HG03439 (cell line): ENCODE data around the gene MAP3K7CL.
"Not testable (repeated sequence)": the region's sequence is repeated elsewhere in the genome, so short reads cannot be mapped to it uniquely, and the experiment has no call there.

ENCODE experiments used
- ATAC-seq: cut with Tn5 transposase; IDR thresholded peaks from one replicate; pipeline ENCODE4 v1.9.1; 2021; ENCODE audit warnings: mild to moderate bottlenecking, moderate library complexity; ENCODE audit not compliant: unreplicated experiment

MAP3K7CL gene

DNA sequence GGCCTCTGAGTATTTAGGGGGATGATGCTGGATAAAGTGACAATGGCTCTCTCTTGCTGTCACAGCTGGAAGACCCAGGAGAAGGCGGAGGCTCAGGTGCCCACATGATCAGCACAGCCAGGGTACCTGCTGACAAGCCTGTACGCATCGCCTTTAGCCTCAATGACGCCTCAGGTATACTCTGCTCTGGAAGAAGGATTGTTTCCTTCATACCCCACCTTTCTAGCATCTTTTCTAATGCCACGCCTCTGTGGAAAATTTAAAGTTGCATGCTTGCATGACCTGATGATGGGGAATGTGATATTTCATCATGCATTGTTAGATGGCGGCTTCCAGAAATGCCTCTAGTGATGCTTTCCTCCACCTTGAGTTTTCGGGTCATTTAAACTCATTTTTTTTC is 2.8 kb downstream of the MAP3K7CL start:
- ATAC-seq, result no peak

DNA sequence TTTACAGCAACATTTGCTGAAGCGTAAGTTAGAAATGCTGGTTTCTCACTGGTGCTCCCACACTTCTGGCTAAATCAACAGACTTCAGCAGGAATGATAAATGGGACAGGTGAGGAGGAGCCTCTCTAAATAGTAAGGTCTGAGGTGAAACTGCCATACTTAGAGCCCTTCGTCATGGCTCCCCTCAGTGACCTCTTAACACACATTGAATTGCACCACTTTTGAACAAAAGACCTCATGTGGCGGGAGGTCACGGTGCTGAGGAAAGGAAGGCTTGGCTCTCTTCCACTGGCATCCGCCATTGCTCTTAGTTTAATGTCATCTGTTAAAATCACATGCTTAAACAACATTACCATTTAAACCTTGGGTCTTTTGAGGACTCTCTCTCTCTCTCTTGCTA is 3.4 kb downstream of the MAP3K7CL start:
- ATAC-seq, result no peak

DNA sequence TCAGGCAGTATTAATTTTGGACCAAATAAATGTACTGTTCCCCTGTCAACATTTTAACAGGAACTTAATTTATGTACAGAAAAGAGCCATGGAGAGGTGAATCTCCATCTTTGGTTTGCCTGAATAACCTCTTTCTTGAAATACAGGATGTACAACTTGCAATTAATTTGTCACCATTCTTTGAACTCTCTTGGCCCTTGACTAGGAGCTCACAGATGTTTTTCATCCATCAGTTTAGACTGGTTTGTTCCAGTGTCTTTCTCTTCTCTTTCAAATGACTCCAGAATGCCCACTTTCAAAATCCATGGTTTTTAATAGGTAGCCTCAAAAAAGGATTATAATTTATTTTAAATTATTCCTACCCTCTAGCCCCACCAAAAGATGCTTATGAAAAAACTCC is 5.0 kb downstream of the MAP3K7CL start:
- no peak for ATAC-seq

DNA sequence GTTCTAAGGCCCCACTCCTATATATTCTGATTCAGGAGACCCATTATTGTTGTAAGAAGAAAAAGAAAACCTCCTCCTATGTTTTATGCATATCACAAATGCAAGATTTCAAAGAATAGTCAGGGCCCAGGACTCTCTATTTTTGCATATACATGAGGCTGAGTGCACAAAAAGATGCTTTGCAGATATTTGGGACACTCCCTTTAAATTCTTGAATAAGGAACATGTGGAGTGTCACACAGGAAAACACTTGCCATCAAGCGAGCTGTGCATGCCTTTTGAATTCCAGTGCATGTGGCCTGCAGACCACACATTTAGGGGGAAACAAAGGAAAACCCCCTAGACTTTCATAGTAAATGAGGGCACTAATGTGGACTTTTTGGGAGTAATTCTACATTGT is 5.6 kb downstream of the MAP3K7CL start:
- ATAC-seq, result no peak

DNA sequence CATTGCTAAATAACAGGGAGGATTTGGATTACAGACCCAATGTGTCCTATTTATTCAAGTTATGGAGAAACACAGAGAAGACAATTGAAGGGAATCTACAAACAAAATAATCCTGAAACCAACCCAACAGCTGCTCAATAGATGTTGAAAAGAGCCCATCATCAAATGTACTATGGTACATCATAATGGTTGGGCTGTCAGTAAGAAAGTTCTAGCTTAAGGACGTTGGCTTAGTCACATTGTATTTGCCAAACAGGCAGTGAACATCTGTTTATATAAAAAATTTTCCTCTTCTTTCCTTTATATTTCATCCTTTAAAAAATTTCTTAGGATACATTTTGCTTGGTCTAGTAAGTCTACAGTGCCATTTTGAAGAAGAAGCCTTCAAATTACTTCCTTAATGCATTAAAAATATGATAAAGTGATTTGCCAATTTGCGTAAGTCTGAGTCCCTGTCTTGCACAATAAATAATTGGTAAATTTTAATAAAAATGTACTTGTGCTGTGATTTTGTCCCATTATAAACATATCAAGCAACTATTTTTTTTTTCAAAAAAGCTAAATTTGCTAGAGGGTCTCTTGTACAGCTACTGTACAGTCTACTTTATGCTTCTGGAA is 14.4 kb downstream of the MAP3K7CL start:
- no peak for ATAC-seq

DNA sequence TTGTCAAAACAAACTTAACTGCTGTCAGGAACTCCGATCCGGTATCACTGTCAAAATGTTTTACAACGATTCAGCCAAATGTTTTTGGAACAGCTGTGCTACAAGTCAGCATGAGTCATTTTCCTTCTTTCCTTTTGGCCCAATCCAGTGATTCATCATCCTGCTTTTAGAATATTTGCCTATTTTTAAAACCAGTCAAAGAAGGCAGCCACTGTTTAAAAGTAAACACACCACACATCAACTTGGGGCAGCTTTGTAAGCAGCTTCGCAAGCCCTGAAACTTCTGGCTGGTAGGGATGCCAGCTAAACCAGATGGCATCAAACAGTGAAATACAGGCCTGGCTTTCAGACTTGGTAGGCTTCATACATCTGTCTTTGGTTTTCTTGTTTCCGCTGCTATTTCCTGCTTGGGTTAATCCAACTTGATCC is 14.9 kb downstream of the MAP3K7CL start:
- ATAC-seq, result no peak

DNA sequence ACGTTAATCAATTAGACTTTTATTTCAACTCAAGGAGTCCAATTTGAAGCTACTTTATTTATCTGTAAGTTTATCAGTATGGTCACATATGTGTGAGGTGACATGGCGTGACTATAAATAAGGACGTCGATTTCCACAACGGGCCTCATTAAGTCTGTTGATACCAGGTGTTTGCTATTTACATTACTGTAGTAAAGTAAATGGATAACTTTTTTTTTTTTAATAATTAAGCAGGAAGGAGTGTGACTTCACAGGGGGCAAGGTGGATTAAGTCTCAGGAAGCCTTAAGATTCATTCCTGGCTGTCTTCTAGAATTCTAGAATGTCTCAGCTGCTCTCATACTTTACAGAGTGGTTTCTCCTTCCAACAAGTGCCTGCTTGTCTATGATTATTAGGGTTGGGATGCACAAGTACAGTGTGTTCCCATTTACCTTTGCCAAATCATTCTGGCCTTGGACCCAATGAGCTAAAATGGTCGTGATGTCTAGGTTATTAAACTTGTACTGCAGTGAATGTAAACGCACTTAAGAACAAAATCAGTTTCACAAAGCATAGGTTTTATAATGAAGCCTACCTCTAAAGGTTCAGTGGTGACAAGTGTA is 15.5 kb downstream of the MAP3K7CL start:
- no peak for ATAC-seq

DNA sequence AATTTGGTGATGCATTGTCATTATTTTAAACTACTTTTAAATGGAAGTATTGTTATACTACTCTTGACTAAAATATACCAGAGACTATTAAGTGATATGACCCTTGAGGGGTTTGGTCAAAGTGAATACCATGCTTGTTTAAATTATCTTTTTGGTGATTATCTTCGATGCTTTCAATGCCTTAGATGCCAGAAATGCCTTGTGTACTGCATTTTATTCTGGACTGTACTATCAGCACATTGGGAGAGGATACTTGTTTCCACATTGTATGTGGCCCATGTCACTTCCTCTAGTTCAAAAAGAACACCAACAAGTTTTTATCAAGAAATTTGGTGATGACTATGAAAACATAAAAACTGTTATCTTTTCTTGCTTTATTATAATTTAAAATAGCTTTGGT is 16.3 kb downstream of the MAP3K7CL start:
- ATAC-seq, result no peak

DNA sequence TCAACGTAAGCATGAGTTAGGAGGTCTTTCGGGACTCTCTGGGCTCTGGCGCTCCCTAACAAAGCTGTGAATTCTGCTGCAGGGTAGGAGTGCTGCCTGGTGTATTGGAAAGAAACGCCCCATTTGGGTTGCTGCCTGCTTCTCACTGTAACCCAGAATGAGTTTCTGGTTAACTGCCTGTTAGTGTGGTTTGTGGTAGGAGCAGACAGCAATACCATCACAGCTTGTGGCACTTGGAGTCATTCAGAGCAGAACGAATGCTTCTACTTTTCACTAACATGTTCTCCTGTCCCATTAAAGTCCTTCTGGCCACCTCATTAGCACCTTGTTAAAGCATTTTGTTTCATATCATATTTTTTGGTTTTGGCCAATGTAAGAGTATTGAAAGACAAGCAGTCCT is 18.1 kb downstream of the MAP3K7CL start:
- ATAC-seq, result no peak

DNA sequence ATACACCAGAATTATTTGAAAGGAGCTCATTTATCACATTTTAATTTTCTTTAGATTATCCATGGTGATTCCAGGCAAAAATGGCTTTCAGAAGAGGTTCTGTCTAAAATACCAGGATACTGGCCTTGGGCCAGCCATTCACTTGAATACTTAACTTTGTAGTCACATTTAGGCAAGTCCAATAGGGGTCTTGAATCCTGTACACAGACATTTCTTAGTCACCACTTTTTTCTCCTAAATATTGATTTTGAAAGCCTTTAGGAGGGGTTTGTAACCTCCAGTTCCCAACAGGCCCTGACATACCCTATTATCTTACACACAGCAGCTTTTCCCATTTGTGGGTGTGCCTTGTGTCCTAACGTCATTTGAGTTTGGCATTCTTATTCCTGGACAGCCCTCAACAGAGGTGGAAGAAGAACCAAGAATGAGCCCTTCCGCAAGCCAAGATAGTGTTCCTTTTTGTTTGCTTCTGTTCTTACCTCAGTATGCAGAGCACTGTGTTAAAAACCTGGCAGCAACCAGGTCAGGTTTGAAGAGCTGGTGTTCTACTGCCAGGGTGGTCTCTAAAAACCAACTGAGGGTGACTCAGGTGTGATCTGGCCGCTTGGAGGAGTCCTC is 19.5 kb downstream of the MAP3K7CL start:
- ATAC-seq, result no peak

DNA sequence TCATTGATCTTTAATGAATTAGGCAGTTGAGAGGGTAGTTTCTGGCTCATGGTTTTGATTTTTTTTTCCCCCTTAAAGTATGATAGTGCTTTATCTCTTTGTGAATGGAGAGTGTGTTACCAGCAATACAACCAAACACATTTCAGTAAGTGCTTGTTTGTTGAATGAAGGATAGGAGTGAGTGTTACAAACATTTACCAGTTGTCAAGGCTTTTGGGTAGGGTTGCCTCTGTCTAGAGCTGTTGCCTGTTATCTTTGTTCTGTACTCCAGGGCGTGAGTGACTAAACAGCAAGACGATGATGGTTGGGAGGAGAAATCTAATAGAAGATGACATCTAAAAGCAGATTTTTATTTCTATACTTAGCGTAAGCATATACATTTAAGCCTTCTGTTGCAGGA is 21.5 kb downstream of the MAP3K7CL start:
- ATAC-seq, result no peak

DNA sequence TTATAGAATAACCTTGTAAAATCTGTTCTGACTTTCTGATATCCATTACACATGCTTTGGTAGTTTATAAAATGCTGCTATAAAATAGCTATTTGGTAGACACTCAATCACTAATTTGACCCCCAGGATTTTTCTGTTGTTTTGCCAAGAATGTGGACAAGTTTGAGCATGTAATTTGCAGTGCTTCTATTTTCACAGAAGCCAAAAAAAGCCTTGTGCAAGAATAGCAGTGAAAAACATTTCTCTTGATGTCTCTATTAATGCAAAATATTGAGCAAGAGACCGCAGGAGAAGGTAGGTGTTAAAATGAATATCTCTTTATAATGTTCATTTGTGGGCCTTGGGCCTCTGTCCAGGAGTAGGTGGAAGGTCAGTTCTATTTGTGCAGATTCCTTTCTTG is 22.5 kb downstream of the MAP3K7CL start:
- ATAC-seq, result no peak

DNA sequence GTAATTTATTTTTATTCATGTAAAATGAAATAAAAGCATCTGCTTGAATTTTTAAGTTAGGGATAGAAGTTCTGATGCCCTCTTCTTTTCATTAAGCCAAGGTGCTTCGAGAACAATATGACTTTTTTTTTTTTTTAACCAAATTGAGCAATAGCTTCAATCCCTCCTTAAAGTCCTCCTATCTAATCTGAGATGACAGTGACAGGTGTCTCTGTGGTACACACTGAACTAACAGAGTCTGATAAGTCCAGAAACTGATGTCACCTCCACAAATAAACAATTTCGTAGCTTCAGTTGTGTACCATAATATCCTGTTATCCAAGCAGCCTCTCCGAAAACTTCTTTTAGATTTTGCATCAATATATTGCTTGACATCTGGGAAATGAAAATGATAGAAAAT is 23.8 kb downstream of the MAP3K7CL start:
- no peak for ATAC-seq

DNA sequence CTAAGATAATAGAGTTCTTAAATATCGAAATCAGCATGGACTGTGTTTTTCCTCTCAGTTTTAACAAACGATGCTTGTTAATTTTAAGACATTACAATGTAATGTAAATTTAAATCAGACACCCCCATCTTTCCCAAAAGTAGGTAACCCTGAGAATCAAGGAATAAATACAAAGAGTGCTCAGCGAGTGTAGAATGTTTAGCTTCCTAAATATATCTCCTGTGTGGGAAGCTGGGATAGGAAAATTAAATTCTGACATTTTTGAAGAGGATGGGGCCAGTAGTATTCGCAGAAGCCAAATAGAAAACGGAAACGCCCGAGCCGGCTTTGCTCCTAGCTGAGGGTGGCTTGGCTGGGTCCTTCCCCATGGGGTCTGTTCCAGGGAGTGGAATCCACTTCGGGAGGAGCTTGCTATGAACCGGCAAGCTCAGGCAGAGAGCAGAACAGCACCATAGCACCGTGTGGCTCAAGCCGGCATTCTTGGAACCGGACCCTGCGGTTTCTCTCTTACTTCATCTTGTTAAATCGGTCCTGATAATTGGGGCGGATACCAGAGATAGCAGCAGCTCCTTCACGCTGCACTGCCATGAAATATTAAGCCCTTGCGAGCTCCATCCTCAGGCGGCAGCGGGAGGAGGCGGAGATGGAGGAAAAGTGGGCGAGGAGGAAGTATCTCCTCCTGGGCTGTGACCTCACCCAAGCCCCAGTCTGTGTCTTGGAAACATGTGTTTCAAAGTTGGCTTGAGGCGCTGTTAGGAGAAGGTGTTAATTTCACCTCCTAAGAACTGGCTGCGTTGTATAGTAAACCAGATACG is 24.9 kb downstream of the MAP3K7CL start:
- ATAC-seq, result no peak

DNA sequence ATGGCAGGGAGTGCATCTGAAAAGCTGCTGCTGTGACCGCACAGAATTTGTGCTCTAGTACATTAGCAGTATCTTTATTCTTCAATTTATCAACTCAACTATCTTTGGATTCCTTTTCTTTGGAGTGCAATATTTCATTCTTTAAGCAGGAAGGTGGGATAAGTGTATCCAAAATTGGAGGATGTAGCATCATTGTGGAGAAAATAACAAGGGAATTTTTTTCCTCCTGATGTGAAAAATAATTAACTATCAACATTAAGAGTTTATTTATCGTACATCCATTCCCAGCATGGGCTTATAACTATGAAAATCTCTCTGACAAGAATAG is 25.5 kb downstream of the MAP3K7CL start:
- no peak for ATAC-seq

DNA sequence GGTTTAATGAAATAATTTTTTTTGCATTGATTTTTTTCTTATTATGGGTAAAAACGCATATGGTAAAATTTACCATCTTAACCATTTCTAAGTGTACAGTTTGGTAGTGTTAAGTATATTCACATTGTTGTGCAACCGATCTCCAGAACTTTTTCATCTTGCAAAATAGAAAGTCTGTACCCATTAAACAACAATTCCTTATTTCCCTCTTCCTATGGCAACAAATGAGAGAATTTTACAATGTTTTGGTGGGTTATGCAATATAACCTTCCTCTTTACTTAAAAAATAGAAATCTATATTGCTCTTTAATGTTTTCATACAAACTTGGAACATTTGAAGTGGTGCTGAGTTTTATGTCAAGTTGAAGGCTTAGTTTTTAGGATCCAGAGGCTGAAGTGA is 26.6 kb downstream of the MAP3K7CL start:
- no peak for ATAC-seq

DNA sequence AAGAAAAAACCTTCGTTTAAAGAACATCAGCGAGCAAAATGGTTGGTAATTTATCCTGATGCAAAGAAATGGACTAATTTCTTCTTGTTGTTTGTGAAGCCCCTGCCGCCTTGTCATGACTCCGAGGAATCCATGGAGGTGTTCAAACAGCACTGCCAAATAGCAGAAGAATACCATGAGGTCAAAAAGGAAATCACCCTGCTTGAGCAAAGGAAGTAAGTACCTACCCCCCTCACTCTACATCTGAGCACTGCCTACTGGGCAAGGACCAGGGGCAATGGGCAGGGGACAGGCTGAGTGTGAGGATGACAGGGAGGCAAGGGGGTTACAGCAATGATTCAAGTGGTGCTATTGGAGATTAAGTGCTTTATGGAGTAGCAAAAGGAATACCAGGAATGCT is 29.4 kb downstream of the MAP3K7CL start:
- ATAC-seq, result no peak

DNA sequence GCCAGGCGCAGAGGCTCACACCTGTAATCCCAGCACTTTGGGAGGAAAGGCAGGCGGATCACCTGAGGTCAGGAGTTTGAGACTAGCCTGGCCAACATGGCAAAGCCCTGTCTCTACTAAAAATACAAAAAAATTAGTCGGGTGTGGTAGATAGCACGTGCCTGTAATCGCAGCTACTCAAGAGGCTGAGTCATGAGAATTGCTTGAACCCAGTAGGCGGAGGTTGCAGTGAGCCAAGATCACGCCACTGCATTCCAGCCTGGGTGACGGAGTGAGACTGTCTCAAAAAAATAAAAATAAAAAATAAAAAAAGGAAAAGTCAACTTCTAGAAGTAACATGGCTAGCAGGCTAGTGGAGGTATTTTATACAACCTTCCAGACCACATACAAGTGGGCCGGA is 32.4 kb downstream of the MAP3K7CL start:
- not testable (repeated sequence) for ATAC-seq

DNA sequence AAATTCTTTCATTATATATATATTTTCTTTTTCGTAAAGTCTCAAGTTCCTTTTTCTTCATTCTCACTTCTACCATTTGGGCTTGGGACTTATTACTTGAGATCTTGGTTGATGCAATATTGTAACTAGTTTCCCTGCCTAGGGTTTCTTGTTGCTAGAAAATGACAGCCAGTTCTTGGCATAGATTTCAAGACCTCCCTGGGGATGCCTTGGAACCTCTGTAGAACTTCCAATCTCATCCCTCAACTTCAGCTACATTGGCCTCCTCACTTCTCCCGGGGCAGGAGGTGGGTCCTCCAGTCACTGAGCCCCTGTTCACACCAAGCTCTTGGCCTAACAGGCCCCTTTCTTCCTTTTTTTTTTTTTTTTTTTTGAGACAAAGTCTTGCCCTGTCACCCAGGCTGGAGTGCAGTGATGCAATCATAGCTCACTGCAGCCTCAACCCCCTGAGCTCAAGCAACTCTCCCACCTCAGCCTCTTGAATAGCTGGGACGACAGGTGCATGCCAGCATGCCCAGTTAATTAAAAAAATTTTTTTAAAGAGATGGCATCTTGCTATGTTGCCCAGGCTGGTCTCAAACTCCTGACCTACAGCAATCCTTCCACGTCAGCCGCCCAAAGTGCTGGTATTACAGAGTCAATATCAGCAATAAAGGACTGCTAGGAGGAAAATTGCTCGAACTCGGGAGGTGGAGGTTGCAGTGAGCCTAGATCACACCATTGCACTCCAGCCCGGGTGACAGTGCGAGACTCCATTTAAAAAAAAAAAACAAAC is 33.1 kb downstream of the MAP3K7CL start:
- ATAC-seq, result no peak

DNA sequence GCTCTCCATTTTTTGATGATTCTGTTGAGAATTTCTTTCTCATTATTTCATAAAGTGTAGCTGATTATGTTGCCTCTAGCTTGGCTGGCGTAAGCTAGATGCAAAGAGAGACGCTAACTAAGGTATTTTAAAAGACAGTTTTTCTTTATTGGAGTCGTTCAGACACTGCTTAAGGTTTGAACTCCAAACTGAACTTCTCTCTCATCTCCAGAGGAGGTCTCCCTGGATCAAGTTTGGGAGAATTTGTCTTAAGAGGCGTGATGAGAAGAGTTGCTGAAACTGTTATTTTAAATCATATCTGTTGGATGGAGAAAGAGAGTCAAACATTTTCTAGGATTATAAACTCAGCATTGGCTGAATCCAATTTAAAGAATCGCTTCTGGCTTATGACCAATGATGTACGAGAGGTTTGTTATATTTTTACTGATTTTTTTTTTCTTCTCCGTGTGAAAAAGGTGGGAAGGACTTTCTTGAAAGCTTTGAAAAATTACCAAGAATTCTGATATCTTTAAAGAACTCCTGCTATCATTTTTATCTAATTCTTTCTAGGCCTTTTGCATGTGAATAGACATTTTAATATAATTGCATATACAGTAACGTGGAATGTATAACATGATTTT is 34.0 kb downstream of the MAP3K7CL start:
- ATAC-seq, result no peak

DNA sequence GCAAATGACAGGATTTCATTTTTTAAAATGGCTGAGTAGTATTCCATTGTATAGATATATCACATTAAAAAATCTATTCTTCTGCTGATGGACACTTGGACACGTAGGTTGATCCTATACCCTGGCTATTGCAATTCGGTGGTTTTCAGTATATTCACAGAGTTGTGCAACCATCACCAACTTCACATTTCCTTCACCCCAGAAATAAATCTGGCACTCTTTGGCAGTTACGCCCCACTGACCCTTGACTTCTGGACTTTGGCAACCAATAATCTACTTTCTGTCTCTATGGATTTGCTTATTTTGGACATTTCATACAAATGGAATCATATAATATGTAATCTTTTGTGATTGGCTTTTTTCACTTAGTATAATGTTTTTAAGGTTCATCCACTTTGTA is 35.9 kb downstream of the MAP3K7CL start:
- ATAC-seq, result no peak
